IPS-18a (cell line): Measurements from ENCODE around the gene MVB12B.
"Not testable (repeated sequence)": the region's sequence is repeated elsewhere in the genome, so short reads cannot be mapped to it uniquely, and the experiment has no call there.

Experiments
- H3K27ac ChIP-seq: one replicate; pipeline ENCODE4 v1.5.1; 2013; ENCODE audit warnings: low read length
- H3K27me3 ChIP-seq: one replicate; pipeline ENCODE4 v1.6.1; 2013; ENCODE audit warnings: mild to moderate bottlenecking, low read length; ENCODE audit not compliant: control insufficient read depth, insufficient read depth
- H3K36me3 ChIP-seq: one replicate; pipeline ENCODE4 v1.6.1; 2013; ENCODE audit warnings: low read depth, low read length; ENCODE audit not compliant: control insufficient read depth
- H3K4me1 ChIP-seq: one replicate; pipeline ENCODE4 v1.6.1; 2013; ENCODE audit warnings: low read depth, low read length; ENCODE audit not compliant: control insufficient read depth
- H3K4me3 ChIP-seq: one replicate; pipeline ENCODE4 v1.5.1; 2013; ENCODE audit warnings: low read length
- H3K9ac ChIP-seq: one replicate; pipeline ENCODE4 v1.6.1; 2013; ENCODE audit warnings: mild to moderate bottlenecking, low read length, moderate library complexity
- H3K9me3 ChIP-seq: one replicate; pipeline ENCODE4 v1.6.1; 2013; ENCODE audit warnings: low read depth, low read length; ENCODE audit not compliant: control insufficient read depth

Gene MVB12B

GRCh38 chr9:126532019-126532462 lies 205.4 kb downstream of the MVB12B start:
- H3K4me3 ChIP-seq = no peak overlapping the region
- no peak overlapping the region for H3K27ac ChIP-seq
- no peaks in the 10 kb centered on the region for H3K9me3 ChIP-seq
- H3K4me1 ChIP-seq = peaks cover 13% of the 10 kb centered on the region
- peaks cover 17% of the 10 kb centered on the region for H3K27me3 ChIP-seq
- H3K36me3 ChIP-seq = no peaks in the 10 kb centered on the region
- H3K9ac ChIP-seq = no peak overlapping the region

- H3K4me3 ChIP-seq = no peak overlapping the region
- H3K36me3 ChIP-seq = no peaks in the 10 kb centered on the region
- no peak overlapping the region for H3K9ac ChIP-seq
- H3K27ac ChIP-seq = no peak overlapping the region
- peaks cover 13% of the 10 kb centered on the region for H3K4me1 ChIP-seq
- H3K9me3 ChIP-seq = no peaks in the 10 kb centered on the region
- peaks cover 17% of the 10 kb centered on the region for H3K27me3 ChIP-seq
These were observed 205.9 kb downstream of the MVB12B start for GRCh38 chr9:126532489-126532888.

GRCh38 chr9:126532951-126533925 lies 206.6 kb downstream of the MVB12B start:
- Histone ChIP-seq H3K4me1 (peaks cover 8% of the 10 kb centered on the region), H3K9ac (no peak overlapping the region), H3K36me3 (no peaks in the 10 kb centered on the region), H3K9me3 (no peaks in the 10 kb centered on the region), H3K4me3 (no peak overlapping the region), H3K27me3 (peaks cover 17% of the 10 kb centered on the region), H3K27ac (no peak overlapping the region)

- no peak overlapping the region for H3K9ac ChIP-seq
- peaks cover 17% of the 10 kb centered on the region for H3K27me3 ChIP-seq
- no peak overlapping the region for H3K27ac ChIP-seq
- H3K36me3 ChIP-seq = no peaks in the 10 kb centered on the region
- peaks cover 4% of the 10 kb centered on the region for H3K4me1 ChIP-seq
- no peak overlapping the region for H3K4me3 ChIP-seq
- no peaks in the 10 kb centered on the region for H3K9me3 ChIP-seq
These were observed 207.3 kb downstream of the MVB12B start for GRCh38 chr9:126533926-126534310.

GRCh38 chr9:126534431-126535186 lies 208.0 kb downstream of the MVB12B start:
- Histone ChIP-seq H3K9ac (no peak overlapping the region), H3K27me3 (peaks cover 17% of the 10 kb centered on the region), H3K4me3 (peak overlapping the region; percentile 29), H3K27ac (no peak overlapping the region), H3K36me3 (no peaks in the 10 kb centered on the region), H3K4me1 (peaks cover 4% of the 10 kb centered on the region), H3K9me3 (no peaks in the 10 kb centered on the region)

- Histone ChIP-seq H3K27me3 (peaks cover 17% of the 10 kb centered on the region), H3K4me3 (no peak overlapping the region), H3K4me1 (peaks cover 4% of the 10 kb centered on the region), H3K27ac (no peak overlapping the region), H3K36me3 (no peaks in the 10 kb centered on the region), H3K9ac (no peak overlapping the region), H3K9me3 (no peaks in the 10 kb centered on the region)
These were observed 209.5 kb downstream of the MVB12B start for GRCh38 chr9:126536131-126536530.

GRCh38 chr9:126536841-126537465 lies 210.3 kb downstream of the MVB12B start:
- Histone ChIP-seq H3K27me3 (peaks cover 17% of the 10 kb centered on the region), H3K27ac (no peak overlapping the region)

GRCh38 chr9:126538550-126538949 lies 211.9 kb downstream of the MVB12B start:
- peaks cover 14% of the 10 kb centered on the region for H3K27me3 ChIP-seq
- H3K4me1 ChIP-seq = peaks cover 4% of the 10 kb centered on the region

More at GRCh38 chr9:126536841-126537465, 210.3 kb downstream of the MVB12B start:
- Histone ChIP-seq H3K9me3 (no peaks in the 10 kb centered on the region), H3K4me3 (no peak overlapping the region), H3K9ac (no peak overlapping the region), H3K4me1 (peaks cover 4% of the 10 kb centered on the region), H3K36me3 (no peaks in the 10 kb centered on the region)

GRCh38 chr9:126540398-126540797 lies 213.8 kb downstream of the MVB12B start:
- not testable (repeated sequence) for H3K4me1 ChIP-seq, H3K27me3 ChIP-seq, H3K36me3 ChIP-seq, H3K9ac ChIP-seq, H3K4me3 ChIP-seq, H3K27ac ChIP-seq, H3K9me3 ChIP-seq

More at GRCh38 chr9:126538550-126538949, 211.9 kb downstream of the MVB12B start:
- H3K36me3 ChIP-seq = no peaks in the 10 kb centered on the region
- no peak overlapping the region for H3K9ac ChIP-seq
- H3K4me3 ChIP-seq = no peak overlapping the region
- no peaks in the 10 kb centered on the region for H3K9me3 ChIP-seq
- no peak overlapping the region for H3K27ac ChIP-seq

GRCh38 chr9:126543490-126543889 lies 216.9 kb downstream of the MVB12B start:
- Histone ChIP-seq H3K27ac (no peak overlapping the region), H3K9ac (no peak overlapping the region), H3K27me3 (no peaks in the 10 kb centered on the region), H3K36me3 (no peaks in the 10 kb centered on the region), H3K9me3 (no peaks in the 10 kb centered on the region), H3K4me3 (no peak overlapping the region), H3K4me1 (no peaks in the 10 kb centered on the region)

GRCh38 chr9:126545106-126545505 lies 218.5 kb downstream of the MVB12B start:
- Histone ChIP-seq H3K36me3 (no peaks in the 10 kb centered on the region), H3K4me3 (no peak overlapping the region), H3K27me3 (no peaks in the 10 kb centered on the region), H3K4me1 (no peaks in the 10 kb centered on the region), H3K27ac (no peak overlapping the region), H3K9ac (no peak overlapping the region), H3K9me3 (no peaks in the 10 kb centered on the region)
